ENCODE data around the gene DYNC1I1. TPM values are rescaled to one million over a fixed set of nuclear protein-coding genes. Genes with fewer than 3 reads are reported as not detected.

The DYNC1I1 gene
- total RNA-seq, 2 experiments from 2014 or later = 0.08 TPM; not detected in 1

- no peaks in the 10 kb centered on the region for H3K9me3 Mint-ChIP-seq
- intact Hi-C loops (cut with DNase I, micrococcal nuclease) = no loop called here
- no peak for TF ChIP-seq CTCF (IDR thresholded peaks at IDR 0.05)
- no peak overlapping the region for H3K27ac Mint-ChIP-seq
- ATAC-seq (ENCODE audit: poor library complexity) = no peak
- no peaks in the 10 kb centered on the region for H3K36me3 ChIP-seq (ENCODE audit: insufficient read depth, low read length)
- POLR2A ChIA-PET = no interaction called here
- H3K27ac ChIP-seq (ENCODE audit: low read depth in 1 of 2, low read length in 2 of 2) = no peak overlapping the region
- H3K27me3 ChIP-seq (ENCODE audit: control insufficient read depth in 1 of 2, insufficient read depth in 2 of 2, low read length in 2 of 2) = peaks cover 0 to 11% of the 10 kb centered on the region in 2 experiments
- no peak overlapping the region for H3K4me3 Mint-ChIP-seq
- H3K27me3 Mint-ChIP-seq = peaks cover 8% of the 10 kb centered on the region
- no peaks in the 10 kb centered on the region for H3K9me3 ChIP-seq (ENCODE audit: control insufficient read depth in 1 of 2, insufficient read depth in 1 of 2, low read length in 2 of 2)
- no peaks in the 10 kb centered on the region for H3K4me1 ChIP-seq (ENCODE audit: insufficient read depth, low read length)
- no peaks in the 10 kb centered on the region for H3K36me3 Mint-ChIP-seq (ENCODE audit: low read depth)
- H3K4me3 ChIP-seq (ENCODE audit: low read length) = no peak overlapping the region
- no peaks in the 10 kb centered on the region for H3K4me1 Mint-ChIP-seq (ENCODE audit: low read depth)
- no peak for DNase-seq
- CTCF ChIA-PET = interaction anchor here (0.7 kb wide), 1 partner anchor 33 kb away, joined by 3 read pairs; no protein-coding TSS in a partner anchor
These were observed 273.6 kb downstream of the DYNC1I1 start for GRCh38 chr7:96045919-96046318.

GRCh38 chr7:96052289-96052688, 279.9 kb downstream of the DYNC1I1 start:
- peaks cover 7% of the 10 kb centered on the region for H3K27me3 Mint-ChIP-seq
- CTCF ChIA-PET = no interaction called here
- no peaks in the 10 kb centered on the region for H3K27me3 ChIP-seq (ENCODE audit: control insufficient read depth in 1 of 2, insufficient read depth in 2 of 2, low read length in 2 of 2)
- H3K4me3 Mint-ChIP-seq = no peak overlapping the region
- intact Hi-C loops (cut with DNase I, micrococcal nuclease) = no loop called here
- no peak for TF ChIP-seq CTCF (IDR thresholded peaks at IDR 0.05)
- H3K4me1 Mint-ChIP-seq (ENCODE audit: low read depth) = no peaks in the 10 kb centered on the region
- POLR2A ChIA-PET = no interaction called here
- no peak overlapping the region for H3K4me3 ChIP-seq (ENCODE audit: low read length)
- H3K27ac ChIP-seq (ENCODE audit: low read depth in 1 of 2, low read length in 2 of 2) = no peak overlapping the region
- DNase-seq = no peak
- H3K36me3 ChIP-seq (ENCODE audit: insufficient read depth, low read length) = no peaks in the 10 kb centered on the region
- H3K27ac Mint-ChIP-seq = no peak overlapping the region
- no peaks in the 10 kb centered on the region for H3K4me1 ChIP-seq (ENCODE audit: insufficient read depth, low read length)
- H3K9me3 ChIP-seq (ENCODE audit: control insufficient read depth in 1 of 2, insufficient read depth in 1 of 2, low read length in 2 of 2) = no peaks in the 10 kb centered on the region
- no peaks in the 10 kb centered on the region for H3K9me3 Mint-ChIP-seq
- H3K36me3 Mint-ChIP-seq (ENCODE audit: low read depth) = no peaks in the 10 kb centered on the region
- ATAC-seq (ENCODE audit: poor library complexity) = no peak

- Mint-ChIP-seq H3K4me3 (no peak overlapping the region), H3K36me3 (ENCODE audit: low read depth) (no peaks in the 10 kb centered on the region), H3K4me1 (ENCODE audit: low read depth) (no peaks in the 10 kb centered on the region), H3K27ac (no peak overlapping the region), H3K27me3 (peaks cover 12% of the 10 kb centered on the region), H3K9me3 (no peaks in the 10 kb centered on the region)
- ChIA-PET POLR2A (no interaction called here), CTCF (no interaction called here)
- H3K4me3 ChIP-seq (ENCODE audit: low read length) = no peak overlapping the region
- intact Hi-C loops (cut with DNase I, micrococcal nuclease) = no loop called here
- no peaks in the 10 kb centered on the region for H3K4me1 ChIP-seq (ENCODE audit: insufficient read depth, low read length)
- H3K27ac ChIP-seq (ENCODE audit: low read depth in 1 of 2, low read length in 2 of 2) = no peak overlapping the region
- DNase-seq (no peak), ATAC-seq (ENCODE audit: poor library complexity) (no peak)
- H3K27me3 ChIP-seq (ENCODE audit: control insufficient read depth in 1 of 2, insufficient read depth in 2 of 2, low read length in 2 of 2) = no peaks in the 10 kb centered on the region
- H3K9me3 ChIP-seq (ENCODE audit: control insufficient read depth in 1 of 2, insufficient read depth in 1 of 2, low read length in 2 of 2) = no peaks in the 10 kb centered on the region
- H3K36me3 ChIP-seq (ENCODE audit: insufficient read depth, low read length) = no peaks in the 10 kb centered on the region
- TF ChIP-seq CTCF (IDR thresholded peaks at IDR 0.05) = no peak
These were observed 280.6 kb downstream of the DYNC1I1 start for GRCh38 chr7:96052860-96053470.
